Activated effector memory CD4-positive, alpha-beta T cell treated with anti-CD3 and anti-CD28 coated beads, Interleukin-2, amount 50 U/mL, for 16 hours (primary cell): ENCODE data around the gene DNALI1.
A peak's percentile ranks its signal among the peaks of the same experiment; 100 is the strongest.
"Not testable (repeated sequence)": the region's sequence is repeated elsewhere in the genome, so short reads cannot be mapped to it uniquely, and the experiment has no call there.

Experiments
- DNase-seq: peaks from one replicate; pipeline ENCODE4 v3.0.0-alpha.2; 2020

The DNALI1 gene

GRCh38 chr1:37557402-37557801 lies 662 bp downstream of the DNALI1 start:
- no peak for DNase-seq

GRCh38 chr1:37558411-37558810 lies 1.7 kb downstream of the DNALI1 start:
- no peak for DNase-seq

DNA sequence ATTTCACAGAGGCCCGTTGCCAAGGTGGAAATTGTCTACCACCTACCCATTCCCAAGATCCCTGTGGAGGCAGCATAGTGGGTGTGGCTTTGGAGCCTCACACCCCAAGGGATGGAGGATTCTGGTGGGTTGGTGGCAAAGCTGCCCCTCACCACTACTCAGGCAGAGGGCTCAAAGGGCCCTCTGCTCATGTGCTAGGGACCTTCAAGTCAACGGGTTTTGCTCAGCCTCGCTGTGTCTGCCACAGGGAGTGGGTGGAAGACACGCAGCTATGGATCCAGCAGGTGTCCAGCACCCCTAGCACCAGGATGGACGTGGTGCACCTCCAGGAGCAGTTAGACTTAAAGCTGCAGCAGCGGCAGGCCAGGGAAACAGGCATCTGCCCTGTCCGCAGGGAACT lies 2.3 kb downstream of the DNALI1 start:
- no peak for DNase-seq

GRCh38 chr1:37559957-37560379 lies 3.2 kb downstream of the DNALI1 start:
- not testable (repeated sequence) for DNase-seq

- DNase-seq, result no peak
Measured at GRCh38 chr1:37560401-37561132, 3.8 kb downstream of the DNALI1 start.

DNA sequence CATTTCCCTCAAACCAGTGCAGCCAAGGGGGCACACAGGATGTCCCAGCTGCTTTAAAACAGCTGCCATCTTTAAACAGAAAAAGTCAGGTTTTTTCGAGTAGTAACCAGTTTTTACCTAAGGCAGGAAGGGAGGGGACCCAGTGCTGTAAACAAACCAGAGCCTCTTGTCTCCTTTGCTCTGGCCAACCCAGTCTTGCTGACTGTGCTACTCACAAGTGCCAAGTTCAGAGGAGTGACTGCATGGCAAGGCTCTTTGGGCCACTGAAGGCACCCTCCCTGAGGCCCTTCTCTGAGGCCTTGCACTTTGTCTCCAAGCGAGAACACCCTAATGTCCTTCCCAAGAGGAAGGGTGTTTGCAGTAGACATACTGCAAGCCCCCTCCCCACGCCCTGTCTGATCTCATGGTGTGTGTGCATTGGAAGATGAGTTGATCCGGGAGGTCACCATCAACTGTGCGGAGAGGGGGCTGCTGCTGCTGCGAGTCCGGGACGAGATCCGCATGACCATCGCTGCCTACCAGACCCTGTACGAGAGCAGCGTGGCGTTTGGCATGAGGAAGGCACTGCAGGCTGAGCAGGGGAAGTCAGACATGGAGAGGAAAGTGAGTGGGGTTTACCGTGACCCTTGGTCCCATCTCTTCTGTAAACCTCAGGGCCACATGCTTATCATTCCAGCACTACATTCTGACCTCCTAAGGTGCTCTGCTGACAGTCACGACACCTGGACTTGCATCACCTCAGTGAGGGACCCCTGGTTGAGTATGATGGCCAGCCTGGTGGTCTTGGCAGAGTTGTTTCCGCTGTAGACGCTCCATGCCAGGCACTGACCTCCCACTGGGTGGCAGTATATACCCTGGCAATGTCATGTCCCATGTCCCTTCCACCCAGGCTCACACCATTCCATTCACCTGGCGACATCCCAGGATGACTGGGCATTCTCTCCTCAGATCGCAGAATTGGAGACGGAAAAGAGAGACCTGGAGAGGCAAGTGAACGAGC lies 4.7 kb downstream of the DNALI1 start:
- DNase-seq, result peak; percentile 66

GRCh38 chr1:37562984-37563383 lies 6.2 kb downstream of the DNALI1 start:
- no peak for DNase-seq

GRCh38 chr1:37564892-37565291 lies 8.2 kb downstream of the DNALI1 start:
- DNase-seq, result no peak

GRCh38 chr1:37567023-37567422 lies 10.3 kb downstream of the DNALI1 start:
- DNase-seq, result no peak

DNA sequence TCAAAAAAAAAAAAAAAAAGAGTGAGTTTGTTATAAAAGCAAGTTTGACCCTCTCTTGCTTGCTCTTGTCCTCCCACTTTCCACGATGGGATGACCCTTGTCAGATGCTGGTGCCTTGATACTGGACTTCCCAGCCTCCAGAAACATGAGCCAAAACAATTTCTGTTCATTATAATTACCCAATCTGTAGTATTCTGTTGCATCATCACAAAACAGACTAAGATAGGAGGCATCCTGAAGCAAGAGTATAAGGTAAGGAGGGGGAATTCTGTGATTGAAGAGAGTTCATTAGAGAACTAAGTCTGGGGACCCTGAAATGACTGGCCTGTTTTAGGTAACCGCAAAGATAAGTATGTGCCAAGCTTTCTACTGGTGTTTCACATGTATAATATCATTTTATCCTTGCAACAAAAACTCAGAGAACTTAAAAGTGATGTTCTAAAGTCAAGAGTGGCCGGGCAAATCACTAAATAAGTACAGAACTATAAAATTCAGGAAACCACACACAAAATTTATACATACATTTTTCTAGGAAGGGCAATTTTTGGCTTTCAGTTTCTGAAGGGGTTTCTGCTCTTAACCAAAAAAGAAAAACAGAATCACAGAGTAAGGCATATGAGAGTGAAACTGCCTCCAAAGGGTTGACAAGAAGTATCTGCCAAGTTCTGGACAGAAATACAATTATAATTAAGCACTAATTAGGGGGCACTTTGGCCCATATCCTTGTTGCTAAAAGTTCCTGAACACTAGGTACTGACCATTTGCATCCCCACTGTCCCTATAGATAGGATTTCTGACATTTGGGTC lies 14.0 kb downstream of the DNALI1 start:
- DNase-seq, result no peak

GRCh38 chr1:37574834-37575480 lies 18.2 kb downstream of the DNALI1 start:
- no peak for DNase-seq

DNA sequence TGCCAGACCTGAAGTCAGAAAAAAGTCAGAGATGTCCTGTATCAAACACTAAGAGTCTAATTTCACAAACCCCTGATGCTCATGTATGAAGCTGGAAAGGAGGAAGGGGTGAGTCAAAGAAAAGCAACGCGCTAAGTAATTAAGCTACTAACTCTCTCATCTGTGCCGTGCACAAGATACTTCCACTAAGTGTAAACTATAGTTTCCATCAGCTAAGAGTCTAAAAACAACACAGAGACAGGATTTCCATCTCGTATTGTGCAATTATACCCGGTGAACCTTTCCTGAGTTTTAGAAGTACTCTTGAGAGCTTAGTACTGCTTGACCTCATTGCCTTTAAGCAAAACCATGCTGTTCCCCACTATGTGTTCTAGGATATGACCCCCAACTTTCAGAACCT lies 19.0 kb downstream of the DNALI1 start:
- DNase-seq, result no peak

GRCh38 chr1:37584544-37584943 lies 27.8 kb downstream of the DNALI1 start:
- DNase-seq, result not testable (repeated sequence)

- DNase-seq, result no peak
Measured at GRCh38 chr1:37588939-37589338, 32.2 kb downstream of the DNALI1 start.

DNA sequence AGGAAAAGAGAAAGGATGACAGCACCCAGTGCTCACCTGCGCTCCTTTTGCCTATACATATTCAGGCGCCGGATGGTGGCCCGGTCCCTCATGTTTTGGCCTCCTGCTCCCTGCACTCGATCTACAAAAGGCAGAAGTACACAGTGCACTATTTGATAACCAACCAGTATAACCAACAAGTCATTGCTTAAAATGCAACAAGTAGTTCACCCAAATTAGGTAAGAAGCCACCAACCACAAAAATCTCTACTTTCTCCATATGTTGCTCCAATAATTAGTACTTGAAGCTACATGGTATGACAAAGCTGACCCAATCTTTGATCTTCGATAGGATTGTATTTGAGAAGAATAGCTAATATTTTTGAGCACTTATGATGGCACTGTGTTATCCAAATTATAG lies 37.0 kb downstream of the DNALI1 start:
- no peak for DNase-seq

DNA sequence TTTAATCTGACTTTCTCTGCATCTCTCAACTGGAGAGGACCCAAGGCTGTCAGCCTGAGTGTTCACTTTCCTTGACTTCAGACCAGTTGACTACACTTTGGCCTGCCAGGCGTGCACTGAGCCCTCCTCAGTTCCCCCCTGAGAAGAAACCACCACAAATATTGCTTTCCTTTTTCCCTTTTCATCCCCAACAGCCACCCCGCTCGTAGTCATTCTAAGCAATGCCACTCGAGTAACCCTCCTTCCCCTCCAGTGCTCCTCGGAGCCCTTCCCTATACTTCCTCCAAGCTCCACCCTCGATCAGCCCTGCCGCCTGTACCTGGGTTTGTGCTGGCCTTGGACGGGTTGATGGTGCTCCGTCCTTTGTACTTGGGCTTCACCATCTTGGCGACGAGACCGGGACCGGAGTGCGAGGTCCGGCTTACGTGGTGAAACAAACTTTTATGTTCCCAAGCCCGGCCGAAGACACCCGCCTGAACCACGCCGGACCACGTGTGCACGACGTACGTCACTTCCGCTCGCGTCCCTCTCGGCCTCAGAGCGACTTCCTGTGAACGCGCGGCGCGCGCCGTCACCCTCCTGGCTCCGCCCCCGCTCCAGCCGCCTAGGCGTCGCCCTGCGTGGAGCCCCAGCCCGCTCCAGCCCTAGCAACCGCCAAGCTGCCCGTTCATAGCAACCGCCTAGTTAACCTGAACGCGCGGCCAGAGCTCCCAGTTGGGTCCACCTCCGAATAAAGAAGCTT lies 38.9 kb downstream of the DNALI1 start, which contains the start of gene GNL2:
GNL2 (minus strand) TSS at position 498 of the 742 bp plus-strand sequence; CDS start at position 383, 115 bp downstream.
- DNase-seq, result peak; percentile 99

GRCh38 chr1:37596182-37596667 lies 39.5 kb downstream of the DNALI1 start:
- DNase-seq, result no peak

- DNase-seq, result no peak
Measured at GRCh38 chr1:37599940-37600339, 43.2 kb downstream of the DNALI1 start.

- no peak for DNase-seq
Measured at GRCh38 chr1:37601441-37601840, 44.7 kb downstream of the DNALI1 start.

DNA sequence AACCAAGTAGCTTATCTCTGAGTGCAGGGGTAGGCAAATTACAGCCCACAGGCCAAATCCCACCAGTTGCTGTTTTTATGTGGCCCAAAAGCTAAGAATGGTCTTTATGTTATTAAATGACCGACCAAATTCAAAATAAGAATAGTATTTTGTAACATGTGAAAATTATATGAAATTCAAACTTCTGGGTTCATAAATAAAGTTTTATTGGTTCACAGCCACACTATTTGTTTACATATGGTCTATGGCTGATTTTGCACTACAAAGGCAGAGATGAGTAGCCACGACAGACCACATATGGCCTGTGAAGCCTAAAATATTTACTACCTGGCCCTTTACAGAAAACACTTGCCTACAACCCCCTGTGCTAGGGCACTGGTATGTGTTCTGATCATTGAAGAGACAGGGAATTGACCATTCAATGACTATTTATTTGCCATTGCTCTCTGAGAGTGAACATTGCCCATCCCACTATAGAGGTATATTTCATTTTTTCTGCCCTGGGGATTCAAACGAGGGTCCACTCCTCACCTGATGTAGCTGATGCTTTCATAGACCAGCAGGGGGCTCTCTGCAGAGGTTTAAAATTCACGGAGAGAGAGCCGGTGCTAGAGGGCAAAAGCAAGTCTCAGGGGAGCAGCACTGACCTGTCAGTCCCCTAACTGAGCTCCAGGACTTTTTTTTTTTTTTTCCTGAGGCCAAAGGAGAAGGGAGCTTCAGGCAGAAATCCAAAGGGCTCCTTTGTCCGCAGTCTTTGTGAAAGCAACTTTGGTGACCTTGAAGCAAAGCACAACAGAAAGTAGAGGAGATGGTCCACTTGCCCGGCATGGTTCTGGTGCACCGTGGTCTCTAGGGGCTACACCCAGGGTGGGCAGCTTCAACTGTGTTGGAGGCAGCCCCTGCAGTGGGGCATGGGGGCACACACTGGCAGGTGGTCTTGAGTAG lies 46.3 kb downstream of the DNALI1 start:
- peak; percentile 70 for DNase-seq
